Measurements from ENCODE around the gene PCSK9.
"Not testable (repeated sequence)": the region's sequence is repeated elsewhere in the genome, so short reads cannot be mapped to it uniquely, and the experiment has no call there.

The PCSK9 gene

DNA sequence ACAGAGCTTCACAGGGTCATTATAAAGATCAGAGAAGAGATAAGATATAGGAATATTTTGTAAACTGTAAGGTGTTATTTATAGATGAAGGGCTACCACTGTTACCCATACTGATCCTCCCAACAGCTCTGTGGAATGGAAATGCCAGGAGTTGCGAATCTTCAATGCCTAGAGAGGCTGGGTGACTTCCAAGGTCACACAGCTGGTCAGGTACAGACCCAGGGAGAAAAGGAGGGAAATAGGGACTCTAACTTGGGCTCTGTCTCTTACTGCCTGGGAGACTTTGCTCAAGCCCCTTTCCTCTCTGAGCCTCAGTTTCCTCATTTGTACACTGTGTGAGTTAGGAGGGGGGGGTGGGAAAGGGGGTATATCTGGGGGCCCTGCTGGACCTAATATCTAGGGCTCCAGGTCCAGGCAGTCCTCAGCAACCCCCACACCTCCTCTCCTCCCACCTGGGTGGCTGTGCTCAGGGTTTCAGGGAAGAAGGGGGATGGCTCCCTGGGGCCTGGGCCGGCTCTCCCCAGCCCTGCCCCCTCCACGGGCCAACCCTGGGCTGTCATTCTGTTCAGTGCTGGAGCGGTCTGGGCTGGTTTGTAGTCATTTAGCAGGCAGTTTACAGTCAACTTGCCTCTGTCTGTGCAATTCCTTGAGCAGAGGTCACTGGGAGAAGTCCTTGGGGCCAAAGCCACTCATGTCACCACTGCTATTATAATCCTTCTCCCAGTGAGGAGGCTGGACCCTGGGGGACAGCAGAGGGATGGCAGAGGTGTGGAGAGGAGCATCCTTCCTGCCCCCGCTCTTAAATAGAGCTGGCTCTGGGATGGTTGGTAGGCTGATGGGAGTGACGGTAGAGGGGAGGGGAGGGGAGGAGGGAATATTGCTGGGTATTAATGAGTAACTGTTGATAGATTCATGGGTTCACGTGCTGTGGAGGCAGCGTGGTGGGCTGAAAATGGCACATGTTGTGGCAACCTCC, 39.0 kb upstream of the PCSK9 start:
- no peak overlapping the region for H3K27ac Mint-ChIP-seq
- peaks cover 19% of the 10 kb centered on the region for H3K27me3 Mint-ChIP-seq
- H3K4me1 Mint-ChIP-seq, result peaks cover 19% of the 10 kb centered on the region
- no peaks in the 10 kb centered on the region for H3K36me3 Mint-ChIP-seq
- H3K4me3 Mint-ChIP-seq, result no peak overlapping the region
- H3K9me3 Mint-ChIP-seq, result no peaks in the 10 kb centered on the region

DNA sequence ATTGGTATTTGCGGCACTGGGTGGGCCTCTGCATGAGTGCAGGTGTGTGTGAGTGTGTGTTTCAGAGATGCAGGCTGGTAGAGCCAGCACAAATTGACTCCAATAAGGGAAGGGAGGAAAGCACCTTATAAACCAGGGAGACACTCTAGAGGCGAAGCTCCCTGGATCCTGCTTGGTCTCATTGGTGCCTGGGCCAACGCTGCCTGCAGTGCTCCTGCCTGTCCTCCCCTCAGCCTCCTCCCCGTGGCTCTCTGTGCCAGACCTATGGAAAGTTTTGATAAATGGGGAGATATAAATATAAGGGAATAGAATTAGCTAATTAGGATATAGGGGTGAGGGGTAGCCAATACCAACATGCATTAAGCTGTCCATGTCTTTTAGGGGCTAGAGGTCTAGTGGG, 38.0 kb upstream of the PCSK9 start:
- Mint-ChIP-seq H3K4me1 (peaks cover 9% of the 10 kb centered on the region), H3K36me3 (no peaks in the 10 kb centered on the region), H3K27me3 (peaks cover 11% of the 10 kb centered on the region), H3K9me3 (no peaks in the 10 kb centered on the region), H3K4me3 (no peak overlapping the region), H3K27ac (no peak overlapping the region)

DNA sequence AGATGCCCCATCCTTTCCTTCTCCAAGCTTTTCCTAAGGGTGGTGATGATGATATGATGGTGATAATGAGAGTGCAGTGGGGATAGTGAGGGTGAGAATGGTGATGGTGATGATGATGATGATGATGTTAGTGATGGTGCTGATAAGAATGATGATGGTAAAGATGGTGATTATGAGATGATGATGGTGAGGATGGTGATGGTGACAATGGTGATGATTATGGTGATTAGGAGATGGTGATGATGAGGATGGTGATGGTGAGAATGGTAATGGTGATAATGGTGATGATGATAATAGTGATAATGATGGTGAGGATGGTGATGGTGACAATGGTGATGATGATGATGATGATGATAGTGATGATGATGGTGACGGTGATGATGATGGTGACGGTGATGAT, 36.7 kb upstream of the PCSK9 start:
- Mint-ChIP-seq H3K36me3 (no peaks in the 10 kb centered on the region), H3K4me3 (no peak overlapping the region), H3K27ac (no peak overlapping the region), H3K27me3 (peaks cover 2% of the 10 kb centered on the region), H3K4me1 (no peaks in the 10 kb centered on the region), H3K9me3 (no peaks in the 10 kb centered on the region)

DNA sequence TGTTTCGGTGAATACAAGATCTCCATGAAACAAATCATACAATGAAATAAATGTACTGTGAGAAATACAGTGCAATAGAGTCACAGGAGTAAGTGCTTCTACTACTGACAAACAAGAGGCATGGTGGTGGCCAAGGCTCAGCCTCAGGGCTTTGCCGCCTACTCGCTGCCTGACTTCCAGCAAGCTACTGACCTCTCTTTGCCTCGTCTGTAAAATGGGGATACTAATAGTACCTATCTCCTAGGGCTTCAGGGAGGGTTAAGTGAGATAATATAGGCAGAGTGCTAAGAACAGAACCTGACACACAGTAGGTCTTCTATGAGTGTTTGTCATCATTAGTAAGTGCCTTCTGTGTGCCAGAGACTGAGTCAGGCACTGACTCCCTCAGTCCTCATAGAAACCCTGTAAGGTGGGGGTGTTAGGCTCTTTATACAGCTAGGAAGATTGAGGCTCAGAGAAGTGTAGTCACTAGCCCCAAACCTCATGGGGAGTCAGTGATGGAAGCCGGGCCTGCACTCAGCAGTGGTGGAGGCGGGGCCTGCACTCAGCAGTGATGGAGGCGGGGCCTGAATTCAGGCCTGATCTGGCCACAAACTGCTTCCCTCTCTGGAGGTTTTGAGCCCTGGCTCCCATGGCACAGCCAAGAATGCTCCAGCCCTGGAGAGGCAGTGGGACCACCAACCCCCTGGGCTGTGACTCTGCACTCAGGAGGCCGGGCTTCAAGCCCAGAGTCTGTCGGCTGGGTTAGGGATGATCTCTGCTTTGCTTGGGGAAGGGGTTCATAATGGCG, 33.8 kb upstream of the PCSK9 start:
- Mint-ChIP-seq H3K27me3 (no peaks in the 10 kb centered on the region), H3K36me3 (no peaks in the 10 kb centered on the region), H3K4me3 (no peak overlapping the region), H3K27ac (no peak overlapping the region), H3K4me1 (no peaks in the 10 kb centered on the region), H3K9me3 (no peaks in the 10 kb centered on the region)

DNA sequence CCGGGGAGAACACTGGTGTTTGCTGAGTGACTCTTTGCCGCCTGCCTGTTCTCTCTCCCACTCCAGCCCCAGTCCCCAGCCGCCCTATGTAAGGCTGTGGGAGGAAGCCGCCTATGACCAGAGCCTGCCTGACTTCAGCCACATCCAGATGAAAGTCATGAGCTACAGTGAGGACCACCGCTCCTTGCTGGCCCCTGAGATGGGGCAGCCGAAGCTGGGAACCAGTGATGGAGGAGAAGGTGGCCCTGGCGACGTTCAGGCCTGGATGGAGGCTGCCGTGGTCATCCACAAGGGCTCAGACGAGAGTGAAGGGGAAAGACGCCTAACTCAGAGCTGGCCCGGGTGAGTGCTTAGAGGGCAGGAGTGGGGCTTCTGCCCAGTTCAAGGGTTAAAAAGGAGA, 32.4 kb upstream of the PCSK9 start:
- Mint-ChIP-seq H3K27ac (no peak overlapping the region), H3K4me1 (no peaks in the 10 kb centered on the region), H3K4me3 (no peak overlapping the region), H3K9me3 (no peaks in the 10 kb centered on the region), H3K36me3 (no peaks in the 10 kb centered on the region), H3K27me3 (no peaks in the 10 kb centered on the region)

DNA sequence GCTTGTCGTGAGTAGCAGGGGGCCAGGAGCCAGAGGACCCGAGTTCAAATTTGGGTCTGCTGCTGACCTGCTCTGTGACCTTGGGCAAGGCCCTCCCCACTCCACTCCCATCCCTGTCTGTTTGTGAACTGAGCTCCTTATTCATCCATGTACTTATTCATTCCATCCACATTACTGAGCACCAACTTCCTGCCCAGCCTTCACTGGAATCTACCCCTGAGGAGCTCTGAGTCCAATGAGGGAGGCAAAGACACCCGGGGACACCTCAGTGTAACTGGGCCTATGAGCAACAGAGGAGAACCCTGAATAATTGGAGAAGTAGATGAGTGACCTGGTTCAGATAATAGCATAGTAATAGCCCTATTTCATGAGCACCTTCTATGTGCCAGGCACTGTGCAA, 31.7 kb upstream of the PCSK9 start:
- H3K36me3 Mint-ChIP-seq, result no peaks in the 10 kb centered on the region
- no peak overlapping the region for H3K4me3 Mint-ChIP-seq
- no peaks in the 10 kb centered on the region for H3K9me3 Mint-ChIP-seq
- no peak overlapping the region for H3K27ac Mint-ChIP-seq
- H3K27me3 Mint-ChIP-seq, result peaks cover 2% of the 10 kb centered on the region
- H3K4me1 Mint-ChIP-seq, result no peaks in the 10 kb centered on the region

DNA sequence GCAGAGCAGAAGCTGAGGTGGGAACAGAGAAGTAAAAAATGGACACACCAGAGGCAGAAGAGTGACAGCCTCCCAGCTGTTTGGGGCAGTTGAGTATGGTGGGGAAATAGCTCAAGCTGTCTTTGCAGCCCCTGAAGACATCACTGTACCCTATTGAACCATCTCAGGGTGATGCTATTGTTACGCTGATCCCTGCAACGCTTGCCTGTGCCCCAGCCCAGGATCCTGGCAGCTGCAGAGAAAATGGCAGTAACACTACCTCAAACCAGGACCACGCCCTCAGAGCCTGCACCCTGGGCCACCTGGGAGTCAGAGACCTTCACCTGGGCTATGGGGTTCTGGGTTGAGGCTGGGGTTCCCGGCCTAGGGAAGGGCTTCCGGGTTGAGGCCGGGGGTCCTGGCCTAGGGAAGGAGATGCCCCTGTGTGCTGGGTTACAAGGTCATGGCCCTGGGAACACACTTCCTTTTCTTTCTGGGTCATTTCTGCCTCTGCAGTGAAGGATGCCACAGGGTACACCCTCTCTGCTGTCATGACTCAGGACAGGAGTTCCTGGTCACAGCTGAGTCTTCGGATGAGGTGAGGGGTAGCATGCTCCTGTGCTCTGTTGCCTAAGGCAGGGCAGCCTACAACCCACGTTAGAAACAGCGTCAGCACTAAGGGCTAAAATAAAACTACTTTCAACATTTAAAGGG, 29.0 kb upstream of the PCSK9 start:
- Mint-ChIP-seq H3K36me3 (no peaks in the 10 kb centered on the region), H3K27ac (no peak overlapping the region), H3K27me3 (peaks cover 7% of the 10 kb centered on the region), H3K4me3 (no peak overlapping the region), H3K9me3 (no peaks in the 10 kb centered on the region), H3K4me1 (no peaks in the 10 kb centered on the region)

DNA sequence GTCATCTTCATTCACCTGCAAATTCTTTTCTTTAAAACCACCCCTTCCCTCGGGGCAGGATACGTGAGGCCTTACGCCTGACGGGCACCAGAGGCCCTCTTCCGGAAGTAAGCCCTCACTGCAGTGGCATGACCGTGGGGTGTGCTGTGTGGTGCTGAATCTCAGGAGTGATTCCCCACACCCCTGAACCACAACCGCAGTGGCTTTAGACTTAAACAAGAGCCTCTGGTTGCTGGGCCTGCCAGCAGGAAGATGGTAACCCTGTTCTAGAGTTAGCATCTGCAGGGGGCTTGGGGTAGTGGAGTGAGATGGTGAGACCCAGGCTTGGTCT, 28.5 kb upstream of the PCSK9 start:
- Mint-ChIP-seq H3K9me3 (no peaks in the 10 kb centered on the region), H3K27me3 (peaks cover 7% of the 10 kb centered on the region), H3K4me3 (no peak overlapping the region), H3K4me1 (no peaks in the 10 kb centered on the region), H3K36me3 (no peaks in the 10 kb centered on the region), H3K27ac (no peak overlapping the region)

DNA sequence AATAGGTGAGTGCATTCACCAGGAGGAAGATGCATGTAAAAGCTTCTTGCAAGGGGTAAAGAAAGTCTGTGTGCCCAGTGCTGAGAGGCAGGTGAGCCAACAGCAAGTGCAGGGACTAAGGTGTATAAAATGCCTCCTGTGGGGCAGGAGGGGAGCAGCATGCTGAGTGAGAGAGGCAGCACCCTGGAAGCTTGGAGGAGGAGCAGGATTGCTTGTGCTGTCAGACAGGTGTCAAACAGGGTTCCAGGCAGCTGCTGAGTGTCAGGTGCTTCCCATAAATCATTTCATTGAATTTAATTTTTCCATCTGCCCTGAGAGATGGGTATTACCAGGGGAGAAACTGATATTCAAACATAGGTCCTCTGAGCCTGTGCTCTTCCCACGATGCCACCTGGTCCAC, 26.7 kb upstream of the PCSK9 start:
- H3K27me3 Mint-ChIP-seq, result peaks cover 7% of the 10 kb centered on the region
- H3K4me1 Mint-ChIP-seq, result no peaks in the 10 kb centered on the region
- H3K36me3 Mint-ChIP-seq, result no peaks in the 10 kb centered on the region
- no peak overlapping the region for H3K27ac Mint-ChIP-seq
- H3K9me3 Mint-ChIP-seq, result no peaks in the 10 kb centered on the region
- no peak overlapping the region for H3K4me3 Mint-ChIP-seq

DNA sequence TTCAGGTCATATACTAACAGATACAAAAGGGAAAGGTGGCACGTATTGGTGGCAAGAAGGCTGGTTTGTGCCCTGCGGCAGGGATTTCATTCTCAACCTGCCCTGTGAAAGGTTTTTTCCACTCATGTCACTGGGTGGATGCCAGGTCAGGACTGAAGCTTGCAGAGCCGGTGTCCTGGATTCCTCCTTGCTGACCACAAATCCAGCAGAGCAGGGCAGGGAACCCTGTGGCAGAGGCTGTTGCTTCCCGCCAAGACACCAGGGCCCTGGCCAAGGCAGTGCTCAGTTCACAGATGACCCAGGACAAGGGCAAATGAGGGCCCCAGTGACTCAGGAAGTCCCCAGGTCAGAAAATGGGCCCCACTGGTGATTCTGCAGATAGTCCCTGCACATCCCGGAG, 24.2 kb upstream of the PCSK9 start:
- no peaks in the 10 kb centered on the region for H3K9me3 Mint-ChIP-seq
- H3K4me1 Mint-ChIP-seq, result no peaks in the 10 kb centered on the region

DNA sequence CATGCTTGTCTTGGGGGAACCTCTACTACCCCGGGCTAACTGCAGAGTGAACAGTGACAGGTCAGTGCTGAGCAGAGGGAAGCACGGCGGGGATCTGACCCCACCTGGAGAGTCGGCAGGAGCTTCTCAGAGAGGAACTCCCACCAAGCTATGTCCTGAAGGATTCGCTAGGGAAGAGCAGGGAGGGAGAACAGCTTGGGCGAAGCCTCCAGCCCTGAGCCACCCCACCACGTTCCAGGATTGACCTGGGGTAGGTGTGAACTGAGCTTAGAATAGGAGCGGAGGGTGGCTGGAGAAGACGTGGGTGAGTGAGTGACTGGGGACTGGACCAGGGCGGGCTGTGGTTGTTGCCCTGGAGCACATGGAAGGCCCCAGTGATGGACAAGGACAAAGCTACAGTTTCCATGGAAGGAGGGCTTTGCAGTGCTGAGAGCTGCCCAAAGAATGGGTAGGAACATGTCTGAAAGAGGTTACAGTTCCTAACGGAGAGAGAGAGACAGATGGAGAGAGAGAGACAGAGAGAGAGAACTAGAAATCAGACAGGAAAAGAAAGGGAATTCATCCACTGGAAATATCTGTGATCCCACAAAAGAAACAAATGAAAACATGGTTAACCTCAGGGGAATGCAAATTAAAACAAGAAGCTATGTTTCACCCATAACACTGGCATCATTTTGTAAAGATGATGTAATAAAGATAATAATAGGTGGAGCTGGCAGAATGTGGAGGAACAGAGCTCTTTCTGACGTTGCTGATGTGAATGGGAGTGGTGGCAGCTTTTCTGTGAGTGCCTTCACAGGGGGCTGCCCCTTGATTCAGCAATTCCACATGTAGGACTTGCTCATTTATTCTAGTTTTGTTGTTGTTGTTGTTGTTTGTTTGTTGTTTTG, 23.4 kb upstream of the PCSK9 start:
- Mint-ChIP-seq H3K27ac (no peak overlapping the region), H3K4me3 (no peak overlapping the region), H3K4me1 (no peaks in the 10 kb centered on the region), H3K27me3 (peaks cover 11% of the 10 kb centered on the region), H3K36me3 (no peaks in the 10 kb centered on the region), H3K9me3 (no peaks in the 10 kb centered on the region)

More for the DNA sequence above, 24.2 kb upstream of the PCSK9 start:
- Mint-ChIP-seq H3K27me3 (peaks cover 11% of the 10 kb centered on the region), H3K36me3 (no peaks in the 10 kb centered on the region), H3K4me3 (no peak overlapping the region), H3K27ac (no peak overlapping the region)

DNA sequence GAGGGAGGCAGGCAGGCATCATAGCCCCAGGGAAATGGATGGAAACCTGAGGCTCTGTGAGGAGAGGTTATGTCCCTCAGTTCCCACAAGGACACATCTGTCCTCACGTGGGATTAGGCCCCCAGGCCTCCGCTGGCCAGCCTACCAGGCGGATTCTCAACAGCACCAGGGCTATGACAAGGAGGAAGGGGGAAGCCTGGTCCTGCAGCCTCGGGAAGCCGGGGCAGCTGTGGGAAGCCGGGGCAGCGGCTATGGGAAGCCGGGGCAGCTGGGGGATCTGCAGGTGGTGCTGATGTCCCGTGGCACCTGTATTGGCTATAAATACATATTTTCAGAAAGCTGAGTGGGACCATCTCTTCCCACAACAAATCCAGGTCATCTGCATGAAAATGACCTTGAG, 21.0 kb upstream of the PCSK9 start:
- no peaks in the 10 kb centered on the region for H3K4me1 Mint-ChIP-seq
- H3K27ac Mint-ChIP-seq, result no peak overlapping the region
- H3K36me3 Mint-ChIP-seq, result no peaks in the 10 kb centered on the region
- no peaks in the 10 kb centered on the region for H3K9me3 Mint-ChIP-seq
- H3K4me3 Mint-ChIP-seq, result no peak overlapping the region
- H3K27me3 Mint-ChIP-seq, result peaks cover 9% of the 10 kb centered on the region

DNA sequence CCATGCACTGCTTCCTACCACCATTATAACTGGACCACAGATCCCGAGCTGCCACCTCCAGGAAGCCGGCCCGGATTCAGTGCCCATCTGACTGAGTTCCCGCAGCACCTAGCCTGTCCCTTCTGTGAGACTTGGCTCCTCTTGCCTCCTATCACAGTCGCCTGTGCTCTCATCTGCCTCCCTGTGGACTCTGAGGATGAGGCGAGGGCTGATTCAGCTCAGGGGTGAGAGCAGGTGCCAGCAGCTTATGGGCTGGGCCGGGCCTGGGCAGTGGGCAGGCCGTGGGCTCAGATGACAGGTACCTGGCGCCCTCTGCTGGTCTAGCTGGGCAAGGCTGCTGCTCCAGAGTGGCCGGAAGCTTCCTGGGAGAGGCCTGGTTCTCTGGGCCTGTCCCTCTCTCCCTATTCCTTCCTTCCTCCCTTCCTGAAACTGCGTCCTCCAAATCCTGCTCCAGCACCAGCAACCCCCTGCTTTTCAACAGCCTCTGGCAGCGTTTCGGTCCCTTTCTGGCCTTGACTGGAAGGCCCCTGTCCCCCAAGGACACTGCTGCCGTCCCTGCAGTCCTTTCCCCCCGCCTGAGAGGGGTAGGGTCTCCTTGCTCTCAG, 17.3 kb upstream of the PCSK9 start:
- Mint-ChIP-seq H3K4me1 (no peaks in the 10 kb centered on the region), H3K27ac (no peak overlapping the region), H3K27me3 (peaks cover 4% of the 10 kb centered on the region), H3K36me3 (no peaks in the 10 kb centered on the region), H3K4me3 (no peak overlapping the region), H3K9me3 (no peaks in the 10 kb centered on the region)

DNA sequence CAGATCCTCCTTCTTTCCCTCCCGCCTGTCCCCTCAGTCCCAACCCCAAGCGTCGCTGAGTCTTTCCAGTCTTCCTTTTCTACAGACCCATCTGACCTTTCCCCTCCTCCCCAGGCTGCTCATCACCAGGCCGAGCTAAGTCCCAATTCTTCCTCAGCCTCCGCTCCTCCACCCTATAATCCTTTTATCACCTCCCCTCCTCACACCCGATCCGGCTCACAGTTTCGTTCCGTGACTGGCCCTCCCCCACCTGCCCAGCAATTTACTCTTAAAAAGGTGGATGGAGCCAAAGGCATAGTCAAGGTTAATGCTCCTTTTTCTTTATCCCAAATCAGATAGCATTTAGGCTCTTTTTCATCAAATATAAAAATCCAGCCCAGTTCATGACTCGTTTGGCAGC, 15.2 kb upstream of the PCSK9 start:
- not testable (repeated sequence) for H3K36me3 Mint-ChIP-seq, H3K27ac Mint-ChIP-seq, H3K27me3 Mint-ChIP-seq

DNA sequence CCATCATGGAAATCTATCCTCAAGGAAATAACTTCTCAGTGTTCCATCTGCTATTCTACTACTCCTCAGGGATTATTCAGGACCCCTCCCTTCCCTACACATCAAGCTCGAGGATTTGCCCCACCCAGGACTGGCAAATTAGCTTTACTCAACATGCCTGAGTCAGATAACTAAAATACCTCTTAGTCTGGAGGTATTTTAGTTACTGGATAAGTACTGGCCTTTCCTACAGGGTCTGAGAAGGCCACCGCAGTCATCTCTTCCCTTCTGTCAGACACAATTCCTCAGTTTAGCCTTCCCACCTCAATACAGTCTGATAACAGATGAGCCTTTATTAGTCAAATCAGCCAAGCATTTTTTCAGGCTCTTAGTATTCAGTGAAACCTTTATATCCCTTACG, 12.7 kb upstream of the PCSK9 start:
- H3K4me1 Mint-ChIP-seq, H3K27ac Mint-ChIP-seq, H3K4me3 Mint-ChIP-seq, H3K27me3 Mint-ChIP-seq, H3K9me3 Mint-ChIP-seq, H3K36me3 Mint-ChIP-seq: not testable (repeated sequence)

More for the DNA sequence above, 15.2 kb upstream of the PCSK9 start:
- not testable (repeated sequence) for H3K4me3 Mint-ChIP-seq, H3K9me3 Mint-ChIP-seq, H3K4me1 Mint-ChIP-seq
